ENCODE measurements around the gene CCL5. TPM values are rescaled to one million over a fixed set of nuclear protein-coding genes. Genes with fewer than 3 reads are reported as not detected.

Gene CCL5
- total RNA-seq, 1 donor from 2014 or later = not detected

Small RNAs within 50 kb of the gene (small RNA-seq; reads per million reads assigned to genes)
- 1,587 reads per million, percentile 99 among the genes with 10 or more reads in this experiment for gene RF00100

Other genes starting within 250 kb of the CCL5 start
- 6.9 TPM for gene RASL10B, start 148.7 kb downstream of the CCL5 start, total RNA-seq
- under 0.01 TPM for gene GAS2L2, start 127.1 kb downstream of the CCL5 start, total RNA-seq
- 0.41 TPM for gene C17orf50, start 119.5 kb downstream of the CCL5 start, total RNA-seq
- 9.4 TPM for gene MMP28, start 84.7 kb downstream of the CCL5 start, total RNA-seq
- gene TAF15, start 70.9 kb downstream of the CCL5 start, total RNA-seq = 48.1 TPM
- gene HEATR9, start 11.5 kb downstream of the CCL5 start, total RNA-seq = not detected
- 0.41 TPM for gene RDM1, start 50.4 kb upstream of the CCL5 start, total RNA-seq
- gene LYZL6, start 63.4 kb upstream of the CCL5 start, total RNA-seq = not detected
- gene CCL16, start 101.1 kb upstream of the CCL5 start, total RNA-seq = not detected
- not detected for gene CCL14, start 106.4 kb upstream of the CCL5 start, total RNA-seq
- not detected for gene CCL15, start 121.2 kb upstream of the CCL5 start, total RNA-seq
- gene CCL23, start 137.6 kb upstream of the CCL5 start, total RNA-seq = not detected
- gene CCL18, start 183.9 kb upstream of the CCL5 start, total RNA-seq = not detected
- gene CCL3, start 209.8 kb upstream of the CCL5 start, total RNA-seq = 2.0 TPM
- gene CCL4, start 223.5 kb upstream of the CCL5 start, total RNA-seq = 1.2 TPM